Sigmoid colon (tissue), 3 donors: ENCODE measurements around the gene SDE2.

Experiments
- CTCF ChIP-seq, 4 experiments: fragments of 450-650 bp in 3 of 4; fragments of 200-600 bp in 1 of 4; IDR thresholded peaks; one replicate each; pipeline ENCODE4 v1.5.1; 2016 to 2019; ENCODE audit warnings: antibody characterized with exemption in 4 of 4, mild to moderate bottlenecking in 3 of 4, moderate library complexity in 2 of 4
- POLR2A ChIP-seq, 2 donors: fragments of 450-650 bp; IDR thresholded peaks; one replicate each; pipeline ENCODE4 v1.6.1; 2016; ENCODE audit warnings: antibody characterized with exemption in 2 of 2, mild to moderate bottlenecking in 2 of 2, moderate library complexity in 2 of 2

- TF ChIP-seq CTCF (IDR thresholded peaks at IDR 0.05): no peak
- TF ChIP-seq POLR2A (IDR thresholded peaks at IDR 0.05): no peak
Measured at GRCh38 chr1:226003502-226004170, 4.5 kb upstream of the SDE2 start.
